HFF-Myc (cell line): ENCODE data around the gene CAMK2B.

Experiments used
- DNase-seq: peaks from one replicate; pipeline ENCODE4 v3.0.0-alpha.2; 2011; ENCODE audit warnings: low read depth; ENCODE audit errors: extremely low read depth
- H3K4me3 ChIP-seq: replicated peaks from 2 replicates; pipeline ENCODE4 v1.5.1; 2011; ENCODE audit warnings: low read depth, mild to moderate bottlenecking, control low read depth, low read length
- TF ChIP-seq, protein P1 (sequence below): IDR thresholded peaks from 2 replicates; pipeline ENCODE4 v1.5.1; 2012; ENCODE audit warnings: mild to moderate bottlenecking, low read depth, low read length, control low read depth; ENCODE audit errors: missing control alignments

The CAMK2B gene

DNA sequence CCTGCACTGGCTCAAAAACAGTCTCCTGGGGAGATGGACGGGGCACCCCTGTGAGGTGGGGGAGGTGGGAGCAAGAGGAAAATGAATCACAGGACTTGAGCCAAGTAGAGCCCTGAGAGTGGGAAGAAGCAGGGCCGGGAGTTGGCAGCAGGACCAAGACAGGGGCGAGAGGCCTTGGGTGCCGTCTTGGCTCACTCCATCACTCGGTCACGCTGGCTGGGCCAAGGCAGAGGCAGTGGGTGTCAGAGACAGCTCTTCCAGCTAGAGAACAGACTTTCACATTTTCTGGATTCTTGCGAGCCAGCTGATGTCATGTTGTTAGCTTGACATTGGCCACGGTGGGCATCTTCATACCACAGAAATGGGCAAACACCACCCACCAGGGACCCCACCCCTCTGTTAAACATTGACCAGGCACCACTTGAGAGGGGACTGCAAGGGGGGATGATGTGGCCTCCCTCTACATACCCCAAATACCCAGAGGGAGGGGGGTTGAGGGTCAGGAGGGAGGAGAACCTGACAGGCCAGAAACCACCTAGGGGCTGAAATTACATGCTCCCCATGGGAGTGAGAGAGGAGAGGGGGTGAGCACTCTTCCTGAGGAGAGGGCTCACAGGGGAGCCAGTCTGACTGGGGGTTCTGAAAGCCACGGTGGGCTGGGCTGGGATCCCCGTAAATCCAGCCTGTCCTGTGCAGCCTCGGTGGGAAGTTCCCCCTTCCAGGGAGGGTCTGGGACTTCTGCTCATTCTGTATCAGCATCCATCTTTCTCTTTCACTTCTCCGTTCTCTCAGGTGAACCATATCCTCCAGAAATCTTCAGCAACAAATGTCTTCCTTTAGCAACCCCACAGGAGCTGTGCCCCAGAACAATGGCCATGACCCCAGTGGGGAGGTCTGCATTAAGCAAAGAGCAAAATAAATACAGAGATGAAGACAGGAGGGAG, 19.6 kb downstream of the CAMK2B start:
- no peak for DNase-seq
- TF ChIP-seq, protein P1, sequence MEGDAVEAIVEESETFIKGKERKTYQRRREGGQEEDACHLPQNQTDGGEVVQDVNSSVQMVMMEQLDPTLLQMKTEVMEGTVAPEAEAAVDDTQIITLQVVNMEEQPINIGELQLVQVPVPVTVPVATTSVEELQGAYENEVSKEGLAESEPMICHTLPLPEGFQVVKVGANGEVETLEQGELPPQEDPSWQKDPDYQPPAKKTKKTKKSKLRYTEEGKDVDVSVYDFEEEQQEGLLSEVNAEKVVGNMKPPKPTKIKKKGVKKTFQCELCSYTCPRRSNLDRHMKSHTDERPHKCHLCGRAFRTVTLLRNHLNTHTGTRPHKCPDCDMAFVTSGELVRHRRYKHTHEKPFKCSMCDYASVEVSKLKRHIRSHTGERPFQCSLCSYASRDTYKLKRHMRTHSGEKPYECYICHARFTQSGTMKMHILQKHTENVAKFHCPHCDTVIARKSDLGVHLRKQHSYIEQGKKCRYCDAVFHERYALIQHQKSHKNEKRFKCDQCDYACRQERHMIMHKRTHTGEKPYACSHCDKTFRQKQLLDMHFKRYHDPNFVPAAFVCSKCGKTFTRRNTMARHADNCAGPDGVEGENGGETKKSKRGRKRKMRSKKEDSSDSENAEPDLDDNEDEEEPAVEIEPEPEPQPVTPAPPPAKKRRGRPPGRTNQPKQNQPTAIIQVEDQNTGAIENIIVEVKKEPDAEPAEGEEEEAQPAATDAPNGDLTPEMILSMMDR = no peak
- no peak overlapping the region for H3K4me3 ChIP-seq

DNA sequence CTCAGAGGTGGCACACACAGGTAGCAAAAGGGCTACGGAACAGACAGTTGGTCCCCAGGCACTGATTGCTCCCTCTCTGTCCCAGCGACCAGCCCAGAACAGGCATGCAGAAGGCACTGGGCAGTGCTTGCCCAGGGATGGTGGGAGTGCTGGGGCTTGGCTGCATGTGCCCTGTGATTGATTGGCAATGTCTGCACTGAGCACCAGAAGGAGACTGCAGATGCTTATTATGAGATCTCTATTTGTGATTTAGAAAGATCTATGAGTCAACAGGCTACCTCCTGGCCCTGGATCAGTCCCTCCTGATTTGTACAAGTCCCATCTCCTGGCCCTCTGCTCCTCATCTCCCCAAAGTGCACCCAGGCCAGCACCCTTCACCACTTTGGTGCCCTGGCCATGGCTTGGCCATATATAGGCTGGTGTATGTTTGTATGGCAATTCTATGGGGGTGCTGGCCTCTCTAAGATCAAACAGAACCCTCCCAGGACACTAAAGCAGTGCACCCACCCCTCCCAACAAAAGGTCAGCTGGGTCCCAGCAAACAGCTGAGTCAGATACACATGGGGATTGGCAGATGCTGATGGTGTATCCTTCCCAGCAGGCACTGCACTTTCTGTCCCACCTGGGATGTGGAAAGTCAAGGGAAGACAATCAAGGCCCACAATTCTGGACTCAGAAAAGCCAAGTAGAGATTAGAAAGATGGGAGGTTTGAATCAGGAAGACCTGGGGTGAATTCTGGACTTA, 30.9 kb downstream of the CAMK2B start:
- TF ChIP-seq, protein P1 = no peak
- no peak overlapping the region for H3K4me3 ChIP-seq
- no peak for DNase-seq

DNA sequence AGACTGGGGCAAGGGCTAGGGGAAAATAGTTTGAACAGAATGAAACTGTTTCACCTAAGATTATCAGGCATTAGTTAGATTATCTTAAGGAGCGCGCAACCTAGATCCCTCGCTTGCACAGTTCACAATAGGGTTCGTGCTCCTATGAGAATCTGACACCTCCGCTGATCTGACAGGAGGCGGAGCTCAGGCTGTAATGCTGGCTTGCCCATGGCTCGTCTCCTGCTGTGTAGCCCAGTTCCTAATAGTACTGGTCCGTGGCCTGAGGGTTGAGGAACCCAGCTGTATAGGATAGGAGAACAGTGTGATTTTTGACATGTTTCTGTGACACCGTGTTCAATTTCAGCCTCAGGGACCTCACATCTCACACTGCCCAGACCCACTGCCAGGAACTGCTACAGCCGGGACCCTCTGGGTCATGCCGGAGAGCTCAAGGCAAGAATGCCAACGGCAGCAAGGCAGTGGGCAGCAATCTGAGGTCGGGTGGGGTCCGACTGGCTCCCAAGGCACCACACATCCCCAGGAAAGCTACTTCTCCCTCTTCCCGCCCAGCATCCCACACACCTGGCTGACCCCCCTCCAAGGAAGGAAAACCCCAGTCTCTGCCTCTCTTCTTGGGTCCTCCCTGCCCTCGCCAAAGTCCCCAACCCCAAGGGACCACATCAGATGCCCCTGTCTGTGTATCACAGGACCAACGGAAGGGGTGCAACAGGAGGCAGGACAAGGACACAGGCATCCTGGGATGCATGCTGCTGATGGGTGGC, 31.7 kb downstream of the CAMK2B start:
- H3K4me3 ChIP-seq = no peak overlapping the region
- no peak for DNase-seq
- TF ChIP-seq, protein P1 = no peak

DNA sequence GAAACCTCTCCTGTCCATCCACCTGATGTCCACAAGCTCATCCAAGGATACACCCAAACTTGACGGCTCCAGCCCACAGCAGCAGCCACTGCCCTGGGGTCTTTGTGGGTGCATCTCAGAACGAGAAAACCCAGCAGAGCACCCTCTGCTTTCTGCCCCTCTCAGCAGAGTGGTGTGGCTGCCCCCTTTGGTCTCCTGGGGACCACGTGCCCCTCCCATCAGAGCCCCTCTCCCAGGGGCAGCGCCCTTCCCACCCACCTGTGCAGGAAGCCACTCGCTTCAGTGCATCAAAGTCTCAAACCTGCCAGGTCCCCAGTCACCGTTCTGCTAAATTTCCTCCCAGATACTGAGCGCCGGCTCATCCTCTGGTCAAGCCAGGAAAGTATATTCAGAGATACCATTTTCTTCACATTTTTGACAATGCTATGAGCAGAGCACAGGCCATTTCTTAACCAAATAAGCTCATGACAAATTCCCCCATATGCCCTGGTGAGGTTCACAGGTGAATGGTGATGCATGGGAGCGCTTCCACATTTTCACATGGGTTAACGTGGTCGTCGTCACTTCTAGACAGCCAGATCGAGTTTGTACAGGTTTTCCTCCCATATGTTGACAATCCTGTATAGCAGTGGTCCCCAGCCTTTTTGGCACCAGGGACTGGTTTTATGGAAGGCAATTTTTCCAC, 32.4 kb downstream of the CAMK2B start:
- TF ChIP-seq, protein P1 = no peak
- no peak overlapping the region for H3K4me3 ChIP-seq
- no peak for DNase-seq

DNA sequence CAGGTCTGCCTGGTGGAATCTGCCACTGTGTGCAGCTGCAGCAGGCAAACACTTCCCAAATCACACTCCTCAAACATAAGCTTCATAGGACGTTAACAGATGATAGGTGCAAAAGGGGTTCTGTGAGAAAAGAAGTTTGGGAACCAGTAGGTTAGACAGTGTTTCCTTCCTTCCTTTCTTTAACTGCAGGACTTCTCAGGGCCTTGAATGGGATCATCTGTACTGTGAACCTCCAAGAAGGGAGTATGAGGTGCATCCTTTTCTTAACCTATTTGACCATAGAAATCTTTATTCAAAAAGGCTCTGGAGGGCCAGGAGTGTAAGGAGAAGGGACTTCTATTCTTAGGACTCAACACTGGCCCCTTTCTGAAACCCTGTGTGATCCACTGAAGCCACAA, 33.0 kb downstream of the CAMK2B start:
- no peak overlapping the region for H3K4me3 ChIP-seq
- TF ChIP-seq, protein P1 = no peak
- DNase-seq = no peak
